ENCODE results near the gene MYL6. TPM values are rescaled to one million over a fixed set of nuclear protein-coding genes. Genes with fewer than 3 reads are reported as not detected.

Gene MYL6
- total RNA-seq, 1 experiment from 2014 or later: 554 TPM

DNA sequence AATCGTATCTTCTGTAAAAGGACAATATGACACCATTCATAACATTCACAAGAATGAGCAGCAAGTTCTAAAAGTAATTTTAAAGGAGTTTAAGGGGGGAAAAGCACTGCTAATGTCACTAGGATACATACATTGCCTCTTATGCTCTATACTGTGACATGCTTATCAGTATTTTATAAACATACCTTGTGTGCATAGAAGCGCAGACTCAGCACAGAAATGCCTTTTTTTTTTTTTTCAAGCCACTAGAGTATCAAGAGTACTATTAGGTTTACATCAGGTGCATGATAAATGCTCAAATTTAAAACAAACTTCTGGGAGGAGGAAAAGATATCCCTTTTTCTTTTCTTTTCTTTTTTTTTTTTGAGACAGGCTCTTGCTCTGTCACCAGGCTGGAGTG lies 44.7 kb downstream of the MYL6 start:
- TF ChIP-seq ZNF274 (IDR thresholded peaks at IDR 0.05; ENCODE audit: low read depth, low read length): no peak
- TF ChIP-seq RAD21 (IDR thresholded peaks at IDR 0.05; ENCODE audit: low read depth): no peak
- no peak for TF ChIP-seq SP1 (IDR thresholded peaks at IDR 0.05; ENCODE audit: low read depth)
- TF ChIP-seq, protein P1, sequence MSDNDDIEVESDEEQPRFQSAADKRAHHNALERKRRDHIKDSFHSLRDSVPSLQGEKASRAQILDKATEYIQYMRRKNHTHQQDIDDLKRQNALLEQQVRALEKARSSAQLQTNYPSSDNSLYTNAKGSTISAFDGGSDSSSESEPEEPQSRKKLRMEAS (IDR thresholded peaks at IDR 0.05): no peak
- TF ChIP-seq, protein P2, sequence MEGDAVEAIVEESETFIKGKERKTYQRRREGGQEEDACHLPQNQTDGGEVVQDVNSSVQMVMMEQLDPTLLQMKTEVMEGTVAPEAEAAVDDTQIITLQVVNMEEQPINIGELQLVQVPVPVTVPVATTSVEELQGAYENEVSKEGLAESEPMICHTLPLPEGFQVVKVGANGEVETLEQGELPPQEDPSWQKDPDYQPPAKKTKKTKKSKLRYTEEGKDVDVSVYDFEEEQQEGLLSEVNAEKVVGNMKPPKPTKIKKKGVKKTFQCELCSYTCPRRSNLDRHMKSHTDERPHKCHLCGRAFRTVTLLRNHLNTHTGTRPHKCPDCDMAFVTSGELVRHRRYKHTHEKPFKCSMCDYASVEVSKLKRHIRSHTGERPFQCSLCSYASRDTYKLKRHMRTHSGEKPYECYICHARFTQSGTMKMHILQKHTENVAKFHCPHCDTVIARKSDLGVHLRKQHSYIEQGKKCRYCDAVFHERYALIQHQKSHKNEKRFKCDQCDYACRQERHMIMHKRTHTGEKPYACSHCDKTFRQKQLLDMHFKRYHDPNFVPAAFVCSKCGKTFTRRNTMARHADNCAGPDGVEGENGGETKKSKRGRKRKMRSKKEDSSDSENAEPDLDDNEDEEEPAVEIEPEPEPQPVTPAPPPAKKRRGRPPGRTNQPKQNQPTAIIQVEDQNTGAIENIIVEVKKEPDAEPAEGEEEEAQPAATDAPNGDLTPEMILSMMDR (IDR thresholded peaks at IDR 0.05 in 2 of 3, conservative IDR thresholded peaks at IDR 0.05 in 1 of 3; ENCODE audit: borderline replicate concordance in 1 of 3, insufficient read depth in 1 of 3, low read depth in 2 of 3, low read length in 2 of 3): no peak
- TF ChIP-seq SRF (IDR thresholded peaks at IDR 0.05; ENCODE audit: low read depth): no peak
- TF ChIP-seq CBX3 (IDR thresholded peaks at IDR 0.05; ENCODE audit: low read depth): no peak
- TF ChIP-seq EZH2phosphoT487 (IDR thresholded peaks at IDR 0.05; ENCODE audit: borderline replicate concordance): no peak
- TF ChIP-seq SIN3A (IDR thresholded peaks at IDR 0.05; ENCODE audit: low read depth): no peak
- TF ChIP-seq POLR2AphosphoS5 (IDR thresholded peaks at IDR 0.05; ENCODE audit: low read depth, low read length): no peak
- no peak for TF ChIP-seq YY1 (IDR thresholded peaks at IDR 0.05; ENCODE audit: extremely low read depth, insufficient replicate concordance, low read depth, low read length)
- TF ChIP-seq JUND (IDR thresholded peaks at IDR 0.05): no peak
- TF ChIP-seq, protein P3, sequence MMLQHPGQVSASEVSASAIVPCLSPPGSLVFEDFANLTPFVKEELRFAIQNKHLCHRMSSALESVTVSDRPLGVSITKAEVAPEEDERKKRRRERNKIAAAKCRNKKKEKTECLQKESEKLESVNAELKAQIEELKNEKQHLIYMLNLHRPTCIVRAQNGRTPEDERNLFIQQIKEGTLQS (IDR thresholded peaks at IDR 0.05): no peak
- Histone ChIP-seq H3K27ac (ENCODE audit: low read depth, low read length) (no peak overlapping the region), H3K4me2 (ENCODE audit: low read length) (no peak overlapping the region), H3K9ac (ENCODE audit: low read length) (no peak overlapping the region), H2AFZ (ENCODE audit: low read depth, low read length, poor library complexity, severe bottlenecking) (no peak overlapping the region), H3K4me1 (ENCODE audit: control insufficient read depth in 1 of 2, insufficient read depth in 2 of 2, low read length in 2 of 2) (no peaks in the 10 kb centered on the region), H3K9me2 (ENCODE audit: insufficient read depth) (no peaks in the 10 kb centered on the region), H3K4me3 (replicated peaks in 1 of 2; ENCODE audit: low read depth in 1 of 2, low read length in 2 of 2) (no peak overlapping the region), H3K9me3 (ENCODE audit: control insufficient read depth in 1 of 2, insufficient read depth in 1 of 2, low read depth in 1 of 2, low read length in 2 of 2) (no peaks in the 10 kb centered on the region), H3K79me2 (ENCODE audit: insufficient read depth, low read length) (no peaks in the 10 kb centered on the region), H4K20me1 (ENCODE audit: insufficient read depth) (no peaks in the 10 kb centered on the region), H3K36me3 (ENCODE audit: control insufficient read depth in 1 of 2, insufficient read depth in 2 of 2, low read length in 2 of 2) (peaks cover 11% of the 10 kb centered on the region in 2 experiments; a peak in 3 of 4 replicates), H3K27me3 (ENCODE audit: insufficient read depth, low read length) (no peaks in the 10 kb centered on the region)
- no peak for DNase-seq (ENCODE audit: low read depth, low spot score)
- intact Hi-C loops (cut with micrococcal nuclease): no loop called here
- ChIA-PET POLR2A (no interaction called here), CTCF (no interaction called here), RAD21 (ENCODE audit: low non-redundant PET in 1 of 2, low total read pairs in 2 of 2, uncharacterized antibody in 2 of 2, unreplicated experiment in 2 of 2) (no interaction called here)
- BruUV-seq (replicated peaks): no TSS peak
- ATAC-seq: no peak

All from HCT116 (cell line).